KMS-11 (cell line): ENCODE results near the gene SPON1.
"Not testable (repeated sequence)": the region's sequence is repeated elsewhere in the genome, so short reads cannot be mapped to it uniquely, and the experiment has no call there.

ENCODE experiments used
- H2AFZ ChIP-seq: fragments of 200-600 bp; sonication (generic); 2 replicates; pipeline ENCODE4 v1.6.1; 2016; ENCODE audit warnings: antibody characterized with exemption, mixed run types, low read depth
- H3K27ac ChIP-seq: fragments of 200-600 bp; sonication (generic); 2 replicates; pipeline ENCODE4 v1.6.1; 2016; ENCODE audit warnings: mild to moderate bottlenecking, mixed run types
- H3K27me3 ChIP-seq: fragments of 200-600 bp; sonication (generic); 2 replicates; pipeline ENCODE4 v1.6.1; 2017; ENCODE audit warnings: mild to moderate bottlenecking, low read depth, mixed run types, moderate library complexity; ENCODE audit not compliant: insufficient read depth
- H3K36me3 ChIP-seq: fragments of 200-600 bp; sonication (generic); 2 replicates; pipeline ENCODE4 v1.6.1; 2017; ENCODE audit warnings: mild to moderate bottlenecking, mixed run types; ENCODE audit not compliant: insufficient read depth
- H3K4me1 ChIP-seq: fragments of 200-600 bp; sonication (generic); 2 replicates; pipeline ENCODE4 v1.6.1; 2016; ENCODE audit warnings: mild to moderate bottlenecking, low read depth, mixed run types; ENCODE audit not compliant: poor library complexity, severe bottlenecking
- H3K4me2 ChIP-seq: fragments of 200-600 bp; sonication (generic); 2 replicates; pipeline ENCODE4 v1.7.0; 2016; ENCODE audit warnings: mild to moderate bottlenecking, mixed run types
- H3K4me3 ChIP-seq: fragments of 200-600 bp; sonication (generic); IDR thresholded peaks from 2 replicates; pipeline ENCODE4 v1.6.1; 2017; ENCODE audit warnings: low read depth, low read length, mixed read lengths; ENCODE audit not compliant: insufficient read depth
- H3K79me2 ChIP-seq: fragments of 200-600 bp; sonication (generic); 2 replicates; pipeline ENCODE4 v1.6.1; 2016; ENCODE audit warnings: low read depth, mixed run types; ENCODE audit not compliant: insufficient read depth
- H3K9ac ChIP-seq: fragments of 200-600 bp; sonication (generic); 2 replicates; pipeline ENCODE4 v1.6.1; 2016; ENCODE audit warnings: mild to moderate bottlenecking, mixed run types
- H4K20me1 ChIP-seq: fragments of 200-600 bp; sonication (generic); 2 replicates; pipeline ENCODE4 v1.6.1; 2016; ENCODE audit warnings: mild to moderate bottlenecking, mixed run types; ENCODE audit not compliant: insufficient read depth
- CTCF ChIP-seq: fragments of 200-600 bp; sonication (generic); conservative IDR thresholded peaks from 2 replicates; pipeline ENCODE4 v1.6.1; 2017; ENCODE audit warnings: low read depth, mild to moderate bottlenecking, antibody characterized with exemption, low read length, moderate library complexity, mixed read lengths

Gene SPON1

DNA sequence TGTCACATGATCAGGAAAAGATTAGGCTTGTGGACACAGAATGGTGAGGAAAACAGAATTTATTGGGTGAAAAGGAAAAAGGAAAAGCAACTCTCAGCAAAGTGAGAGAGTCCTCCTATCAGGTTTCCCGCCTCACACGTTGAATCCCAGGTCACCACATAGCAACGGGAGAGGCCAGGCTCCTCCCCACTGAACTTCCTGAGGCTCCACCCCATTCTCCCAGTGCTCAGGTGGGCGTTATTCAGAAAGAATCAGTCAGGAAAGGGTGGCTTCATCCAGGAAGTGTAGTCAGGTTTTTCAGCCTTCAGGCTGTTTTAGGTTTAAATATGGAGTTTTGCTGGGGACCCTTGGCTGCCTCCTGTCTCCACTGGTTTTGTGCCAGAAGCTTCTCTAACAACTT lies 66.9 kb downstream of the SPON1 start:
- Histone ChIP-seq H3K79me2 (no peaks in the 10 kb centered on the region), H3K27ac (no peak overlapping the region), H3K4me2 (no peak overlapping the region), H2AFZ (no peak overlapping the region), H3K4me3 (no peak overlapping the region), H3K27me3 (no peaks in the 10 kb centered on the region), H4K20me1 (no peaks in the 10 kb centered on the region), H3K4me1 (no peaks in the 10 kb centered on the region), H3K9ac (no peak overlapping the region), H3K36me3 (no peaks in the 10 kb centered on the region)
- TF ChIP-seq CTCF, result no peak

- no peak overlapping the region for H3K4me2 ChIP-seq
These were observed 67.7 kb downstream of the SPON1 start for GRCh38 chr11:14029971-14030920.

GRCh38 chr11:14035526-14035925 lies 73.0 kb downstream of the SPON1 start:
- H3K36me3 ChIP-seq, H3K27ac ChIP-seq, H3K4me3 ChIP-seq, H3K9ac ChIP-seq, H3K4me1 ChIP-seq, H3K4me2 ChIP-seq, H3K79me2 ChIP-seq, H3K27me3 ChIP-seq, H4K20me1 ChIP-seq, H2AFZ ChIP-seq: not testable (repeated sequence)

More at GRCh38 chr11:14029971-14030920, 67.7 kb downstream of the SPON1 start:
- Histone ChIP-seq H4K20me1 (no peaks in the 10 kb centered on the region), H3K36me3 (no peaks in the 10 kb centered on the region), H3K27ac (no peak overlapping the region), H3K9ac (no peak overlapping the region), H3K27me3 (no peaks in the 10 kb centered on the region), H3K4me1 (no peaks in the 10 kb centered on the region), H3K4me3 (no peak overlapping the region), H2AFZ (no peak overlapping the region), H3K79me2 (no peaks in the 10 kb centered on the region)
- no peak for TF ChIP-seq CTCF

- H4K20me1 ChIP-seq, result no peaks in the 10 kb centered on the region
- no peaks in the 10 kb centered on the region for H3K4me1 ChIP-seq
- H3K4me3 ChIP-seq, result no peak overlapping the region
- H3K27ac ChIP-seq, result no peak overlapping the region
- H3K27me3 ChIP-seq, result no peaks in the 10 kb centered on the region
- no peak overlapping the region for H2AFZ ChIP-seq
- H3K4me2 ChIP-seq, result no peak overlapping the region
- H3K9ac ChIP-seq, result no peak overlapping the region
- no peaks in the 10 kb centered on the region for H3K79me2 ChIP-seq
- TF ChIP-seq CTCF, result no peak
- no peaks in the 10 kb centered on the region for H3K36me3 ChIP-seq
These were observed 73.9 kb downstream of the SPON1 start for GRCh38 chr11:14036469-14036868.

GRCh38 chr11:14041040-14041439 lies 78.5 kb downstream of the SPON1 start:
- H3K9ac ChIP-seq, result no peak overlapping the region
- no peak overlapping the region for H3K4me3 ChIP-seq
- H3K79me2 ChIP-seq, result no peaks in the 10 kb centered on the region
- no peak overlapping the region for H3K4me2 ChIP-seq
- H4K20me1 ChIP-seq, result no peaks in the 10 kb centered on the region
- no peak overlapping the region for H3K27ac ChIP-seq
- no peak overlapping the region for H2AFZ ChIP-seq
- TF ChIP-seq CTCF, result no peak
- H3K36me3 ChIP-seq, result no peaks in the 10 kb centered on the region
- no peaks in the 10 kb centered on the region for H3K4me1 ChIP-seq
- H3K27me3 ChIP-seq, result no peaks in the 10 kb centered on the region
